NB4 (cell line): ENCODE measurements around the gene ZNF358.

Experiments
- DNase-seq: peaks from one replicate; pipeline ENCODE4 v3.0.0; 2010; ENCODE audit warnings: low read depth
- H3K4me3 ChIP-seq: one replicate; pipeline ENCODE4 v1.5.1; 2011; ENCODE audit warnings: mild to moderate bottlenecking, low read depth, low read length, moderate library complexity
- MYC ChIP-seq: IDR thresholded peaks from 2 replicates; pipeline ENCODE4 v1.6.1; 2011; ENCODE audit warnings: low read depth, low read length
- POLR2A ChIP-seq: IDR thresholded peaks from 2 replicates; pipeline ENCODE4 v1.6.1; 2011; ENCODE audit warnings: mild to moderate bottlenecking; ENCODE audit not compliant: insufficient read length; ENCODE audit errors: extremely low read depth
- TF ChIP-seq, protein P1 (sequence below): IDR thresholded peaks from one replicate; pipeline ENCODE4 v1.5.1; 2012; ENCODE audit warnings: low read depth, low read length
- TF ChIP-seq, protein P2 (sequence below): IDR thresholded peaks from 2 replicates; pipeline ENCODE4 v1.6.1; 2011; ENCODE audit warnings: low read depth, low read length

ZNF358 gene

GRCh38 chr19:7554990-7555864 lies 39.3 kb downstream of the ZNF358 start:
- H3K4me3 ChIP-seq, result no peak overlapping the region
- TF ChIP-seq, protein P1, sequence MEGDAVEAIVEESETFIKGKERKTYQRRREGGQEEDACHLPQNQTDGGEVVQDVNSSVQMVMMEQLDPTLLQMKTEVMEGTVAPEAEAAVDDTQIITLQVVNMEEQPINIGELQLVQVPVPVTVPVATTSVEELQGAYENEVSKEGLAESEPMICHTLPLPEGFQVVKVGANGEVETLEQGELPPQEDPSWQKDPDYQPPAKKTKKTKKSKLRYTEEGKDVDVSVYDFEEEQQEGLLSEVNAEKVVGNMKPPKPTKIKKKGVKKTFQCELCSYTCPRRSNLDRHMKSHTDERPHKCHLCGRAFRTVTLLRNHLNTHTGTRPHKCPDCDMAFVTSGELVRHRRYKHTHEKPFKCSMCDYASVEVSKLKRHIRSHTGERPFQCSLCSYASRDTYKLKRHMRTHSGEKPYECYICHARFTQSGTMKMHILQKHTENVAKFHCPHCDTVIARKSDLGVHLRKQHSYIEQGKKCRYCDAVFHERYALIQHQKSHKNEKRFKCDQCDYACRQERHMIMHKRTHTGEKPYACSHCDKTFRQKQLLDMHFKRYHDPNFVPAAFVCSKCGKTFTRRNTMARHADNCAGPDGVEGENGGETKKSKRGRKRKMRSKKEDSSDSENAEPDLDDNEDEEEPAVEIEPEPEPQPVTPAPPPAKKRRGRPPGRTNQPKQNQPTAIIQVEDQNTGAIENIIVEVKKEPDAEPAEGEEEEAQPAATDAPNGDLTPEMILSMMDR, result no peak
- TF ChIP-seq MYC, result no peak
- no peak for TF ChIP-seq POLR2A
- TF ChIP-seq, protein P2, sequence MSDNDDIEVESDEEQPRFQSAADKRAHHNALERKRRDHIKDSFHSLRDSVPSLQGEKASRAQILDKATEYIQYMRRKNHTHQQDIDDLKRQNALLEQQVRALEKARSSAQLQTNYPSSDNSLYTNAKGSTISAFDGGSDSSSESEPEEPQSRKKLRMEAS, result no peak
- DNase-seq, result no peak

- H3K4me3 ChIP-seq, result no peak overlapping the region
- no peak for TF ChIP-seq MYC
- TF ChIP-seq, protein P2, result no peak
- TF ChIP-seq, protein P1, result no peak
- no peak for TF ChIP-seq POLR2A
- no peak for DNase-seq
Measured at GRCh38 chr19:7556696-7557315, 40.9 kb downstream of the ZNF358 start.

DNA sequence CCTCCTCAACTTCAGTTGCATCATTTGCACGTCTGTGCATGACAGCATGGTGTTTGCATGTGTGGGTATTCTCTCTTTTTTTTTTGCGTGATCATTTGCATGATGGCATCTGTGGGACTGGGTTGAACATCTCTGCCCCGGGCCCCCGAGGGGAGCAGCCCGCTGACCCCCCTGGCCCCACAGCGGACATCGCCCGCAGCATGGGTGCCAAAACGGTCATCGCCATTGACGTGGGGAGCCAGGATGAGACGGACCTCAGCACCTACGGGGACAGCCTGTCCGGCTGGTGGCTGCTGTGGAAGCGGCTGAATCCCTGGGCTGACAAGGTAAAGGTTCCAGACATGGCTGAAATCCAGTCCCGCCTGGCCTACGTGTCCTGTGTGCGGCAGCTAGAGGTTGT lies 42.8 kb downstream of the ZNF358 start:
- DNase-seq, result no peak
- H3K4me3 ChIP-seq, result no peak overlapping the region
- TF ChIP-seq, protein P2, result no peak
- TF ChIP-seq, protein P1, result no peak
- no peak for TF ChIP-seq POLR2A
- TF ChIP-seq MYC, result no peak

- TF ChIP-seq, protein P2, result no peak
- TF ChIP-seq, protein P1, result no peak
- TF ChIP-seq POLR2A, result no peak
- no peak for TF ChIP-seq MYC
- no peak for DNase-seq
- H3K4me3 ChIP-seq, result no peak overlapping the region
Measured at GRCh38 chr19:7559102-7559501, 43.2 kb downstream of the ZNF358 start.

DNA sequence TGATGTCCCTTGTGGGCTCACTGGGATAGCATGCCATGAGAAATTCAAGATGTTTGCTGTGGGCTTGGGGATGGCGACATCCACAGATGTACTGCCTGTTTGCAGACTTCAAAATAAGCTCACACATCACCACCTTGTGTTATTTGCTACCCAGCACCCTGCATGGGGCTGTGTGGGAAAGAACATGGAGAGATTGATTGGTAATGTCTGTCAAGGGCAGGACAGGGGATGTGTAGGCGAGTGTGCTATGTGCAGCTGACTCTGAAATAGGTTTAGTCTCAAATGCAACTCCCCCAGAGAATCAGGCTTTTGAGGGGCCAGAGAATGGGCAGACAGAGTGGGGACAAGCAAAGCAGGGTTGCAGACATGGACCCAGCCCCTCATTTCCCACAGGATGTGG lies 44.4 kb downstream of the ZNF358 start:
- H3K4me3 ChIP-seq, result no peak overlapping the region
- peak; percentile 33 for DNase-seq
- TF ChIP-seq, protein P1, result no peak
- TF ChIP-seq POLR2A (no peak), MYC (no peak)
- TF ChIP-seq, protein P2, result no peak
